Raji (cell line): ENCODE results near the gene IFNL2.

ENCODE experiments used
- POLR2A ChIP-seq: IDR thresholded peaks from 2 replicates; pipeline ENCODE4 v1.6.1; 2011; ENCODE audit warnings: low read depth, low read length, control low read depth; ENCODE audit not compliant: insufficient read depth

Gene IFNL2

DNA sequence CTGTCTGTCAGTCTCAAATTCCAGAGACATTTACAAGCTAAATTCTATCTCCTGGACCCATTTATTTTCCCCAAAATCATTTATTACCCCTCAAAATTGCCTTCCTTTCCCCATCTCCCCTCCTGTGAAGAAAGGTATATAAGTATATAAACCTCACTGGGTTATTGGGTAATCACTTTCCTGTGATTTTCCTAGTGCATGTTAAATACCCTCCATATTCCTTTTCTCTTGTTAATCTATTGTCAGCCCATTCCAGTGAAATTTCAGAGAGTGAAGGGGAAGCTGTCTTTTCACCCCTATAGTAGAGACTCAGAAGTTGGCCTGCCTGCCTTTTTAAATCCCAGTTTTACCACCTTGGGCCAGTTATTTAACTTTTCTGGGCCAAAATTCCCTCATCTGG, 37.9 kb downstream of the IFNL2 start:
- no peak for TF ChIP-seq POLR2A

DNA sequence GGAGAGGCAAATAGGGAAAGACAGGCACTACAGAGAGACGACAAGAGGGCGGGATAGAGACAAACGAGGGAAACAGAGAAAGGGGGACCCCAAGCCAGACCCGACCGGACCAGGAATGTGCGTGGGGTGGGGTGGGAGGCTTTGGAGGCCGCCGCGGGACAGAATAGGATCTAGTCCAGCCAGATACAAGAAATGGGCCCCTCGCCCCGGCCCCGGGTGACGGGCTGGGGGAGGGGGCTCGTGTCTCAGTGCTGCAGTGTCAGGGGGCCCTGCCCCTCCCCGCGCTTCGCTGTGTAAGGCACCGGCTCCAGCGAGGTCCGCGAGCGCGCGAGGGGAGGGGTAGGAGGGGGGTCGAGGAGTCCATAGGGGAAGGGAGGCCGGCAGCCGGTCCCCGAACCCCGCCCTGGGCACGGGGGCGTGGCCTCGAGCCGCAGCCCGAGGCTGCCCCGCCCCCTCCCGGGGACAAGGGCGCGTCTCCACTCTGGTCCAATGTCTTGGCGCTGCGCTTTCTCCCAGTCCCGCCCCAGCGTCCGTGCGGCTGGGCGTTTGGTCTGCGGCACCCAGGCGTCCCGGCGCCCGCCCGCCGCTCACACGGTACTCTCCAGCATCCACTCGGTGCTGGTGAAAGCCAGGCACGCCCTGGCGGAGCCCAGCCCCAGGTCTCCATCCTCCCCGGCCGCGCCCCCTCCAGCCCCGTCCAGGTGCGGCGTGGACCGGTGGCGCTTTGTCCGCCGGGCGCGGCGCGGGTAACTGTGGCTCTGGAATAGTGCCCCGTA, 39.0 kb downstream of the IFNL2 start:
- no peak for TF ChIP-seq POLR2A

DNA sequence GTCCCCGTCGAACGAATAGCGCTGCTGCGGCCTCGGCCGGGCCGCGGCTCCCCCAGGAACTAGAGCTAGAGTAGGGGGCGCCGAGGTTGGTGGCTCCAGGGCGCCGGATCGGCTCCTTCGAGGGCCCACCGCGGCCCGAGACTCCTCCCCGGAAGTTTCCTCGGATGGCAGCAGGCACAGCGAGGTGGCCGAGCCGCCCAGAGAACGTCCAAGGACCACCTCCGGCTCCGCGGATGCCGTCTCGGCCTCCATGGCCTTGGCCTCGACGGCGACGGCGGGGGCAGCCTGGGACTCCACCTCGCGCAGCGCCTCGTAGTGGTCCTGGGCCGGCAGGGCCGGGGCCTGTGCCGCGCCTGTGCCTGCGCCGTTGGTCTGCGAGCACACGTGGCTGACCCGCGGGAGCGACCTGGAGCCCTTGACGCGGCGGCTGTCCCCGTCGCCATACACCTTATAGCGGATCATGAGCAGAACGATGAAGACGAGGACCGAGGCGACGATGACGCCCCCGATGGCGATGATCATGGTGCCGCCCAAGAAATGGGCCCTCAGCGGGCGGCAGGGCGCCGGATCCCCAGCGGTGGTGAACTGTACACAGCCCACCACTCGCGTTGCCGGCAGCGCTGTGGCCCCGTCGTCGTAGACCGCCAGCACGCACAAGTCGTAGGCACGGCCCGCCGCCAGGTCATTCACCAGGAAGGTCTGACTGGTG, 39.8 kb downstream of the IFNL2 start:
- no peak for TF ChIP-seq POLR2A

DNA sequence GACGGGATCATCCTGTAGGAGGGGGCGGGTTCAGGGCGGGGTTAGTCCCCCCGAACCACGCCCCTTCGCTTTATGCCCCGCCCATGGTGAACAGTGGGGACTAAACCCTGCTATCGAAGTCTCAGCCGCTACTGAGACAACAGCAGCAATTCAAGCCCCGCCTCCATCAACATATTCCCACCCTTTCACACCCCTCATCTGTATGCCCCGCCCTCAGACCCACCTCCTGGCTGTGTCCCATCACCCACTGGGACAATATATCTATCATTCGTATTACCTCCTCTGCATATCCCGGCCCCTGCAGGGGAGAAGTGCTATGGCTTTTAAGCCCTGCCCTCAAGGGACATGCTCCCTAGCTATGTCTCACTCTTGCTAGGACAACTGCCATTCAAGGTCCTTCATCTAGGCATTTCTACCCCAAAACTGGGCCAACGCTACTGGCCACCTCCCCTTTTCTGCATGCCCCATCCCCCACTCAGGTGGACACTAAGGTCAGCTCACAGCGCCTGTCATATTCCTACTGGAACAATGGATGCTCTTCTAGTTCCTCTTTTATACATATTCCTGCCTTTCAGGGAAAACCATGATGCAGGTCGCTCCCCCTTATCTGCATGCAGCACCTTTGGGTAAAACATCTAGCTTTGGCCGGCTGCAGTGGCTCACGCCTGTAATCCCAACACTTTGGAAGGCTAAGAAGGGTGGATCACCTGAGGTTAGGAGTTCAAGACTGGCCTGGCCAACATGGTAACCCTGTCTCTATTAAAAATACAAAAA, 40.5 kb downstream of the IFNL2 start:
- no peak for TF ChIP-seq POLR2A

DNA sequence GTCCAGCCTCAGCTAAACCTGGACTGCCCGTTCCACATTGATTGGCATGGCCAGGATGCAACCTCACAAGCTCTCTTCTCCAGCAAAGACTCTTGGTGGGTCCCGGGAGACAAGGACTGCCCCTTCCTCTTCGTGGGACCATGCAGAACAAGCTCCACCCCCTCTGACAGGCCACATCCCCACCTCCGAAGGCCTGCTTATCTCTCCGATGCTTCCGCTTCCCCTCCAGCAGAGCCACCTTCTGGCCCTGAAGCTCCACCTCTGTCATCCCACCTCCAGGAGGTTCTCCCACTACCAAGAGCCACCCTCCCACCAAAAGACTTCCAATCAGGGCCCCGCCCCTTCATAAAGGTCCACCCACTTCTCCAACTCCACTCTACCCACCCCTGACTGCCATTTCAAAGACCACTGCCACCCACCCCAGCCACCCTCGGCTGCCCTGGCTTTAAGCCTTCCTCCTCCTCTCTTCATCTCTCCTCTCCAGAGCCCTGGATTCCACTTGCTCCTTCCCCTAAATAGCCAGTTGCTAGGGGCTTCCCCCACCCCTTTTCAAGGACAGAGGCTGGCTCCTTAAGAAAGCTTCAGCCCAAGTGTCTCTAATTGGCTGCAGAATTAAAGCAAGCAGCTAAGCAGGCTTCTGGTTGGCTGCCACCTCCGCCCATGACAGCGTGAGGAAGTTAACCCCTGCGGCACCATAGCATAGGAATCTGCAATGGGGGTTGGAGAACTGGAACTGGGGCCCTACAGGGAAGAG, 42.5 kb downstream of the IFNL2 start:
- no peak for TF ChIP-seq POLR2A

DNA sequence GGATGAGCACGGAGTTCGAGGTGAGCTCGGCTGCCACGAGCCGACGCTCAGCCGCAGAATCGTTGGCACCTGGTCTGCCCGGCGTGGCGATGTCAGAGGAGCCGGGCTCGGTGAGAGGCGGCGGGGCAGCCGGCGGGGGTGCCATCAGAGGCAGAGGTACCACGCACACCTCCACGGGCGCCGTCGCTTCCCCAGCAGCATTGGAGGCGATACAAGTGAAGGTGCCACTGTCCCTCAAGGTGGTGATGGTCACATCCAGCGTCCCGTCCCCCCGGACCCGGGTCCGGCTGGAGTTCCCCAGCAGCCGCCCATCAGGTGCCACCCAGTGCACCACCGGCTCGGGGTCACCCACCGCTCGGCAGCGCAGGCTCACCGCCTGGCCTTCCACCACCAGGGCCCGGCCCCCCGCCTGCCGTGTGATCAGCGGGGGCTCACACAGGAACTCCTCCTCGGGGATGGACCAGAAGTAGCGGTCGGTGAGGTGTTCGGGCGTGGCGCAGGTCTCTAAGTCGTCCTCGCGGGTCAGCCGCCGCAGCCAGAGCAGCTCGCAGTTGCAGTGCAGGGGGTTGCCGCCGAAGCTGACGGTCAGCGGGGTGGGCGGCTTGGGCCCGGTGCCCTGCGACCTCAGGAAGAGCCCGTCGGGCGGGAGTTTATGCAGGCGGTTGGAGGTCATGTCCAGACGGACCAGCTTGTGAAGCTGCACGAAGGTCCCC, 46.0 kb downstream of the IFNL2 start:
- TF ChIP-seq POLR2A, result no peak

DNA sequence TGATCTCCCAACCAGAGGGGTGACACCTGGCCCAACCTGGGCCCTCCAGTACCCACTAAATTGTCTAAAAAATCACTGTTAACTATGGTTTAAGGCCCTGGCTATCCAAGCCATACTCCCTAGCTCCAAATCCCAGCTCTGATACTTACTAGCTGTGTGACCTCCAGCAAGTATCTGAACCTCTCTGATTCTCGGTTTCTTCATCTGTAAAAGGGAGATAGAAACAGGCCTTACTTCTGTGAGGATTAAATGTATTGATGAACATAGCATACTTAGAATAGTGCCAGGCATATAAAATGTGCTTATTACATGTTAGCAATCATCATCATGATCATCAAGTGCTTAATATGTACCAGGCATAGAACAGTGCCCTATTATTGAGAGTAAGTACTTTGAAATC, 47.7 kb downstream of the IFNL2 start:
- TF ChIP-seq POLR2A, result no peak

DNA sequence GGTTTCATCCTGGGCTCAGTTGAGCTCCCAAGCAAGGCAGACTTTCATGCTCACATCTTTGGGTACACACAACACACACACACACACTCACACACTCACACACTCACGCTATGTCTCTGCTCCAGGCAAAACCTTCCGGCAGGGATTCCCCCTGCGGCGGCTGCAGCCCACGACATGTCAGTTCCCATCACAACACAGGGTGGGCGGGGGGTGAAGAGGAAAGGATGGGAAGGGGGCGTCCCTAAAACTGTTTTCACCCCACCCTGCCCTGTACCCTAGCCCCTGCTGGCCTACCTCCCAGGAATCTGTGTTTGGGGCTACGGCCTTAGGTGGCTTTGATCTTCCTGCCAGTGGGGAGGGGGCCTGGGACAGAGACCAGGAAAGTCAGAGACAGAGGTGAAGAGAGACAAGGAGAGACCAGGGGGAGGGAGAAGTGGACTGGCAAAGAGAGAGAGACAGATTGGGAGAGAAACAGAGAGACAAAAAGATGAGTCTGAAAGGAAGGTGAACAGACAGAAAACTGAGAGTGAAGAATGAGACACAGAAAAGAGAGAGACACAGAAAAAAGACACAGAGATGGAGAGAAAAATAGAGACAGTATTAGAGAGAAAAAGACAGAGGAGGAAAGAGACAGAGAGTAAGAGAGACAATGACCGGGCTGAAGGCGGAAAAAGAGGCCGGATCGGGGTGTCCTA, 48.6 kb downstream of the IFNL2 start:
- TF ChIP-seq POLR2A, result no peak

DNA sequence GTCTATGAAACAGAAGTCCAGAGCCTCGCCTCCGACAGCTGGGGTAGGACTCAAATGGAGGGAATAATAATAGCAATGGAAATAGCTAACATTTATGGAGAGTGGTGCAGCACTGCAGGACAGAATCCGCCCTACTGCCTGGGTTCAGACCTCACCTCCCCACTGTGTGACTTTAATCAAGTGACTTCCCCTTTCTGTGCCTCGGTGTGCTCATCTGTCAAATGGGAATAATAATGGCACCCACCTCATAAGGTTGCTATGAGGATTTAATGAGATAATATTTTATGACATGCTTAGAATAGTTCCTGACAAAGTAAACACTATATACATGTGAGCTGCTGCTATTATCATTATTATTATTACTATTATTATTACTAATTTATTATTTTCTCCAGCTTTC, 49.3 kb downstream of the IFNL2 start:
- no peak for TF ChIP-seq POLR2A

DNA sequence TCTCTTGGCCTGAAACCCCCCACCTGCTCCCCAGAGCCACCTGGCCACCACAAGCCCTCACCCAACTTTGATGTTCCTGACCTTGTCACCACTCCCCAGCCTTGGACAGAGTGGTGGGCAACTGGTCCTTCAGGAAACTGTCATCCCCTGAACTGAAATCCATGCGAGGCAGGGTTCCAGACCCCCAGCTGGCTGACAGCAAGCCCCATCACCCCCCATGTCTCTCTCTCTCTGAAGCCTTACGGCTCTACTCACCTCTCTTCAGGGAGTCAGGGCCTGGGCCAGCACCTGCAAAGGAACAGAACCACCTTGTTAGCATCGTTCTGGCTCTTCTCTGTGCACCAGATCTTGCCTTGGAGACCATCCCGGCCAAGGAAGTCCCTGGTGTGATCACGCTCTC, 49.9 kb downstream of the IFNL2 start:
- no peak for TF ChIP-seq POLR2A

DNA sequence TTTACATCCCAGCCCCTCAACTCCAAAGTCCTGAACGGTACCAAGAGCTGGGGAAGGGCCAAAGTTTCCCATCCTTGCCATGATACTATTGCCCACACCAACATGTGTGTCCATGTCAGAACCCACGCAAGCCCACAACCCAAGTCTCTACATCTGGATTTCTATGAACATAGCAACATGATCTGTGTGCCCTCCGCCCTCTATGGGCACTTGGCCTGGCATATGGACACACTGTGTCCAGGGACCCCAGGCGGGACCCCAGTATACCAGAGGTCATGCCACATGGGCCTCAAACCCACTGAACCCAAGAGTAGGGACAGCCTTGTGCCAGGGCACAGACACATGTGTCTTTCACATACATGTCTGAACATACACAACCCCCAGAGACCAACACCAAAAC, 50.5 kb downstream of the IFNL2 start:
- TF ChIP-seq POLR2A, result no peak

DNA sequence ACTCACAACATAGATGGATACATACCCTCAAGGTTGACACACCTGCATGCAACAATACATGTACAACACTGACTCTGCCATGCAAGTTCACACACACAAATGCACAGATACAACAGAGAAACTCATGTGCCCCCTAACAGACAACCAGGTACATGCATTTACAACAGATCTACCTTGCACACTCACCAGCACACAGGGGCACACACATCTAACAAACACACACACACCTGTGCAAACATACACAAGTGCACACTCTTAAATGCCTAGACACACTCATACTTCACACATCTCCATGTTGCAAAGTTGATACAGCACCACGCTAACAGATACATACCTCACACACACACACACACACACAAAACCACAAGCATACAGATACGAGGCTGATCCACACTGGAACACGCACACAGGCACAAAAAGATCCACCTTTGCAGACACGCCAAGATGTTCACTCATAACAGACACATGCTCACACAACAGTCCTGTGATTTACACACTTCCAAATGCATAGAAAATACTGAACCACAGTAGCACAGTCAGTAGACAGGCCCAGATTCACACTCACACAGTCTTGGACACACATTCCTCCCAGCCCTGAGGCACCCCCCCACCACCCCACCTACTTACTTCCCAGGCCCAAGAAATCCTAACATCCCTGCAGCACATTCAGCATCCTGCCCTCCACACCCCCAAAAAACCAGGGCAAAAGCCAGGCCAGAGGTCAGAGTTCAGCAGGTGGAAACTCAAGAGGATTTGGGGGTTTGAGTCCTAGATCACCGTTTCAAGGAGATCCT, 51.1 kb downstream of the IFNL2 start:
- no peak for TF ChIP-seq POLR2A
